Astrocyte (in vitro differentiated cells and primary cell): Measurements from ENCODE around the gene ULK4. TPM values are rescaled to one million over a fixed set of nuclear protein-coding genes. Genes with fewer than 3 reads are reported as not detected.
A peak's percentile ranks its signal among the peaks of the same experiment; 100 is the strongest.

Experiments used
- DNase-seq: peaks from one replicate; pipeline ENCODE4 v3.0.0-alpha.2; 2010; ENCODE audit warnings: low read depth
- FAIRE-seq: peaks from 2 replicates; lab custom pipeline; 2011; peaks lifted over from hg19 to GRCh38; lab: Jason Lieb, UNC
- H2AFZ ChIP-seq: 2 replicates; pipeline ENCODE4 v1.6.0; 2012; ENCODE audit warnings: low read depth, low read length, inconsistent platforms
- H3K27ac ChIP-seq: 2 replicates; pipeline ENCODE4 v1.5.1; 2011; ENCODE audit warnings: low read depth, low read length, inconsistent platforms
- H3K27me3 ChIP-seq: 2 replicates; pipeline ENCODE4 v1.6.0; 2011; ENCODE audit warnings: low read length, inconsistent platforms; ENCODE audit not compliant: insufficient read depth
- H3K36me3 ChIP-seq: 2 replicates; pipeline ENCODE4 v1.5.1; 2011; ENCODE audit warnings: low read length, inconsistent platforms; ENCODE audit not compliant: insufficient read depth
- H3K4me1 ChIP-seq: 2 replicates; pipeline ENCODE4 v1.5.1; 2011; ENCODE audit warnings: low read length, inconsistent platforms; ENCODE audit not compliant: insufficient read depth
- H3K4me2 ChIP-seq: 2 replicates; pipeline ENCODE4 v1.6.0; 2012; ENCODE audit warnings: low read length, inconsistent platforms
- H3K4me3 ChIP-seq: 2 replicates; pipeline ENCODE4 v1.5.1; 2011; ENCODE audit warnings: low read depth, mild to moderate bottlenecking, low read length, inconsistent platforms; ENCODE audit not compliant: insufficient read depth
- H3K79me2 ChIP-seq: 2 replicates; pipeline ENCODE4 v1.6.0; 2012; ENCODE audit warnings: mild to moderate bottlenecking, low read length, inconsistent platforms; ENCODE audit not compliant: insufficient read depth
- H3K9ac ChIP-seq: 2 replicates; pipeline ENCODE4 v1.6.0; 2012; ENCODE audit warnings: mild to moderate bottlenecking, low read length, inconsistent platforms
- H3K9me3 ChIP-seq: 2 replicates; pipeline ENCODE4 v1.5.1; 2012; ENCODE audit warnings: low read depth, mild to moderate bottlenecking, low read length, inconsistent platforms; ENCODE audit not compliant: insufficient read depth
- H4K20me1 ChIP-seq: 2 replicates; pipeline ENCODE4 v1.6.0; 2012; ENCODE audit warnings: low read length, inconsistent platforms; ENCODE audit not compliant: insufficient read depth
- H3K27ac Mint-ChIP-seq: one replicate; pipeline ENCODE4 v1.8.0; 2021; ENCODE audit warnings: mild to moderate bottlenecking, mixed read lengths; ENCODE audit not compliant: unreplicated experiment
- H3K27me3 Mint-ChIP-seq: one replicate; pipeline ENCODE4 v1.8.0; 2021; ENCODE audit warnings: low read depth, mixed read lengths; ENCODE audit not compliant: unreplicated experiment
- H3K36me3 Mint-ChIP-seq: one replicate; pipeline ENCODE4 v1.8.0; 2021; ENCODE audit warnings: low read depth, mixed read lengths; ENCODE audit not compliant: unreplicated experiment
- H3K4me1 Mint-ChIP-seq: one replicate; pipeline ENCODE4 v1.8.0; 2021; ENCODE audit warnings: low read depth, mixed read lengths; ENCODE audit not compliant: unreplicated experiment
- H3K4me3 Mint-ChIP-seq: one replicate; pipeline ENCODE4 v1.8.0; 2021; ENCODE audit warnings: mild to moderate bottlenecking, moderate library complexity, mixed read lengths; ENCODE audit not compliant: unreplicated experiment
- H3K9me3 Mint-ChIP-seq: one replicate; pipeline ENCODE4 v1.8.0; 2021; ENCODE audit warnings: mild to moderate bottlenecking, mixed read lengths; ENCODE audit not compliant: unreplicated experiment
- CTCF ChIP-seq: IDR thresholded peaks from 2 replicates; pipeline ENCODE4 v1.5.1; 2011; ENCODE audit warnings: low read depth, mild to moderate bottlenecking, inconsistent platforms, low read length, moderate library complexity; ENCODE audit not compliant: insufficient read depth
- EZH2 ChIP-seq: IDR thresholded peaks from 2 replicates; pipeline ENCODE4 v1.6.1; 2012; ENCODE audit warnings: mild to moderate bottlenecking, low read length, inconsistent platforms; ENCODE audit not compliant: insufficient read depth
- total RNA-seq: library from RNA; stranded (reverse); gene quantifications from 2 replicates; pipeline ENCODE4 v1.2.1, GENCODE V29; 2021

The ULK4 gene
- total RNA-seq, 1 donor from 2014 or later: 6.6 TPM

GRCh38 chr3:41464858-41465257, 497.0 kb downstream of the ULK4 start:
- Mint-ChIP-seq H3K27ac (no peak overlapping the region), H3K9me3 (peaks cover 2% of the 10 kb centered on the region), H3K4me1 (peaks cover 2% of the 10 kb centered on the region), H3K4me3 (no peak overlapping the region), H3K27me3 (no peaks in the 10 kb centered on the region), H3K36me3 (no peaks in the 10 kb centered on the region)
- no peak overlapping the region for H3K4me3 ChIP-seq
- H3K4me2 ChIP-seq: no peak overlapping the region
- no peak overlapping the region for H3K9ac ChIP-seq
- FAIRE-seq: no peak
- H3K27ac ChIP-seq: no peak overlapping the region
- H3K9me3 ChIP-seq: no peaks in the 10 kb centered on the region
- H3K4me1 ChIP-seq: no peaks in the 10 kb centered on the region
- H3K36me3 ChIP-seq: no peaks in the 10 kb centered on the region
- no peak overlapping the region for H2AFZ ChIP-seq
- no peaks in the 10 kb centered on the region for H3K27me3 ChIP-seq
- peak; percentile 8 for DNase-seq
- H4K20me1 ChIP-seq: no peaks in the 10 kb centered on the region
- no peaks in the 10 kb centered on the region for H3K79me2 ChIP-seq
- no peak for TF ChIP-seq CTCF
- TF ChIP-seq EZH2: no peak

GRCh38 chr3:41464401-41464800, 497.5 kb downstream of the ULK4 start:
- no peaks in the 10 kb centered on the region for H3K9me3 ChIP-seq
- Mint-ChIP-seq H3K36me3 (no peaks in the 10 kb centered on the region), H3K9me3 (peaks cover 3% of the 10 kb centered on the region), H3K27me3 (no peaks in the 10 kb centered on the region), H3K4me3 (no peak overlapping the region), H3K4me1 (peaks cover 2% of the 10 kb centered on the region), H3K27ac (no peak overlapping the region)
- H3K36me3 ChIP-seq: no peaks in the 10 kb centered on the region
- TF ChIP-seq EZH2: no peak
- TF ChIP-seq CTCF: no peak
- no peaks in the 10 kb centered on the region for H4K20me1 ChIP-seq
- peak; percentile 29 for FAIRE-seq
- no peak overlapping the region for H3K27ac ChIP-seq
- H3K27me3 ChIP-seq: no peaks in the 10 kb centered on the region
- H3K4me1 ChIP-seq: no peaks in the 10 kb centered on the region
- no peak overlapping the region for H3K9ac ChIP-seq
- no peak overlapping the region for H2AFZ ChIP-seq
- DNase-seq: peak; percentile 17
- no peaks in the 10 kb centered on the region for H3K79me2 ChIP-seq
- no peak overlapping the region for H3K4me2 ChIP-seq
- no peak overlapping the region for H3K4me3 ChIP-seq

- no peak overlapping the region for H3K4me3 Mint-ChIP-seq
- TF ChIP-seq EZH2 (no peak), CTCF (no peak)
- H3K36me3 Mint-ChIP-seq: no peaks in the 10 kb centered on the region
- Histone ChIP-seq H3K79me2 (no peaks in the 10 kb centered on the region), H3K4me2 (no peak overlapping the region), H3K36me3 (no peaks in the 10 kb centered on the region), H3K27me3 (no peaks in the 10 kb centered on the region), H3K4me1 (no peaks in the 10 kb centered on the region), H2AFZ (no peak overlapping the region), H3K9me3 (no peaks in the 10 kb centered on the region), H3K27ac (no peak overlapping the region), H4K20me1 (no peaks in the 10 kb centered on the region), H3K4me3 (no peak overlapping the region), H3K9ac (no peak overlapping the region)
- H3K9me3 Mint-ChIP-seq: peaks cover 4% of the 10 kb centered on the region
- no peak overlapping the region for H3K27ac Mint-ChIP-seq
- H3K27me3 Mint-ChIP-seq: no peaks in the 10 kb centered on the region
- FAIRE-seq (no peak), DNase-seq (no peak)
- peaks cover 2% of the 10 kb centered on the region for H3K4me1 Mint-ChIP-seq
Measured at GRCh38 chr3:41462103-41462691, 499.7 kb downstream of the ULK4 start.
